HCT116 (cell line): ENCODE data around the gene THNSL1. TPM values are rescaled to one million over a fixed set of nuclear protein-coding genes. Genes with fewer than 3 reads are reported as not detected.
A peak's percentile ranks its signal among the peaks of the same experiment; 100 is the strongest.

Source experiments
- ATAC-seq: fragments of 200-7000 bp; cut with Tn5 transposase; 2 replicates; pipeline ENCODE4 v1.9.1; 2020; ENCODE audit warnings: mild to moderate bottlenecking, moderate library complexity
- BruUV-seq: library from RNA; stranded (reverse); fragments of 400-500 nt; replicated peaks from 2 replicates; lab custom pipeline; 2021; lab: Mats Ljungman, UMichigan
- CTCF ChIA-PET: fragments of 300-600 bp; sonication (Branson Sonifier 250); formaldehyde crosslinking; loops from one replicate; lab custom pipeline; 2021; ENCODE audit warnings: antibody characterized with exemption; lab: Charles Lee
- POLR2A ChIA-PET: fragments of 300-600, 350-600 bp; sonication (Branson Sonifier 250); formaldehyde crosslinking; loops from one replicate; lab custom pipeline; 2021; ENCODE audit warnings: antibody characterized with exemption; lab: Charles Lee
- RAD21 ChIA-PET, 2 experiments: fragments of 300-600 bp; sonication (Branson Sonifier 250); formaldehyde crosslinking; loops; one replicate each; lab custom pipeline; 2023; ENCODE audit warnings: low total read pairs in 2 of 2; ENCODE audit not compliant: uncharacterized antibody in 2 of 2, unreplicated experiment in 2 of 2, low non-redundant PET in 1 of 2; lab: Charles Lee
- DNase-seq: peaks from one replicate; pipeline ENCODE4 v3.0.0-alpha.2; 2010; ENCODE audit warnings: low read depth, low spot score
- H2AFZ ChIP-seq: fragments of 200-600 bp; shearing (Covaris generic), sonication (generic); 2 replicates; pipeline ENCODE4 v1.6.1; 2017; ENCODE audit warnings: low read depth, mixed run types, mixed read lengths, antibody characterized with exemption, low read length; ENCODE audit not compliant: poor library complexity, severe bottlenecking
- H3K27ac ChIP-seq: 2 replicates; pipeline ENCODE4 v1.5.1; 2012; ENCODE audit warnings: low read depth, low read length
- H3K27me3 ChIP-seq: fragments of 200-600 bp; sonication (generic); 2 replicates; pipeline ENCODE4 v1.6.1; 2016; ENCODE audit warnings: mixed run types, low read length, mixed read lengths; ENCODE audit not compliant: insufficient read depth
- H3K36me3 ChIP-seq, 2 experiments: fragments of 200-500 bp in 1 of 2; fragments of 200-600 bp in 1 of 2; sonication (Bioruptor generic) in 1 of 2; sonication (generic) in 1 of 2; 2 replicates each; pipeline versions ENCODE4 v1.5.1 to v1.6.1; 2014 to 2016; ENCODE audit warnings: low read length in 2 of 2, inconsistent platforms in 1 of 2, mixed read lengths in 1 of 2, mixed run types in 1 of 2; ENCODE audit not compliant: insufficient read depth in 2 of 2, control insufficient read depth in 1 of 2
- H3K4me1 ChIP-seq, 2 experiments: fragments of 200-600 bp in 1 of 2; sonication (generic) in 1 of 2; 2 replicates each; pipeline versions ENCODE4 v1.5.1 to v1.6.1; 2012 to 2017; ENCODE audit warnings: low read length in 2 of 2, inconsistent platforms in 1 of 2, mild to moderate bottlenecking in 1 of 2, mixed read lengths in 1 of 2, mixed run types in 1 of 2, moderate library complexity in 1 of 2; ENCODE audit not compliant: insufficient read depth in 2 of 2, control insufficient read depth in 1 of 2
- H3K4me2 ChIP-seq: fragments of 200-600 bp; sonication (generic); 2 replicates; pipeline ENCODE4 v1.6.1; 2017; ENCODE audit warnings: mixed run types, low read length, mixed read lengths
- H3K4me3 ChIP-seq, 2 experiments: fragments of 200-600 bp in 1 of 2; sonication (generic) in 1 of 2; replicated peaks in 1 of 2; 2 replicates each; pipeline ENCODE4 v1.5.1; 2011 to 2016; ENCODE audit warnings: low read length in 2 of 2, control low read depth in 1 of 2, low read depth in 1 of 2, mild to moderate bottlenecking in 1 of 2, mixed read lengths in 1 of 2, mixed run types in 1 of 2
- H3K79me2 ChIP-seq: fragments of 200-600 bp; sonication (generic); 2 replicates; pipeline ENCODE4 v1.6.1; 2017; ENCODE audit warnings: mild to moderate bottlenecking, mixed run types, low read length, moderate library complexity, mixed read lengths; ENCODE audit not compliant: insufficient read depth
- H3K9ac ChIP-seq: fragments of 200-600 bp; sonication (generic); 2 replicates; pipeline ENCODE4 v1.6.1; 2016; ENCODE audit warnings: low read length, mixed read lengths
- H3K9me2 ChIP-seq: fragments of 200-600 bp; sonication (generic), shearing (Covaris generic); 2 replicates; pipeline ENCODE4 v1.6.1; 2017; ENCODE audit warnings: mixed run types, mild to moderate bottlenecking, moderate library complexity; ENCODE audit not compliant: insufficient read depth
- H3K9me3 ChIP-seq, 2 experiments: fragments of 200-500 bp in 1 of 2; fragments of 200-600 bp in 1 of 2; sonication (Bioruptor generic) in 1 of 2; sonication (generic) in 1 of 2; 2 replicates each; pipeline ENCODE4 v1.6.1; 2014 to 2017; ENCODE audit warnings: low read length in 2 of 2, mixed read lengths in 2 of 2, inconsistent platforms in 1 of 2, low read depth in 1 of 2, mild to moderate bottlenecking in 1 of 2, mixed run types in 1 of 2, moderate library complexity in 1 of 2; ENCODE audit not compliant: control insufficient read depth in 1 of 2, insufficient read depth in 1 of 2
- H4K20me1 ChIP-seq: fragments of 200-600 bp; sonication (generic), shearing (Covaris generic); 2 replicates; pipeline ENCODE4 v1.6.1; 2017; ENCODE audit warnings: mixed run types, mild to moderate bottlenecking, moderate library complexity; ENCODE audit not compliant: insufficient read depth
- CTCF ChIP-seq, 3 experiments: fragments of 200-600 bp in 1 of 3; sonication (generic) in 1 of 3; IDR thresholded peaks in 2 of 3; conservative IDR thresholded peaks in 1 of 3; 2 replicates each; pipeline ENCODE4 v1.5.1; 2012 to 2017; ENCODE audit warnings: low read depth in 2 of 3, low read length in 2 of 3, antibody characterized with exemption in 1 of 3, borderline replicate concordance in 1 of 3, control low read depth in 1 of 3, mild to moderate bottlenecking in 1 of 3, mixed read lengths in 1 of 3, mixed run types in 1 of 3, moderate library complexity in 1 of 3; ENCODE audit not compliant: insufficient read depth in 1 of 3
- EGR1 ChIP-seq: IDR thresholded peaks from 2 replicates; pipeline ENCODE4 v1.6.1; 2012; ENCODE audit warnings: low read depth
- EZH2 ChIP-seq: fragments of 200-600 bp; sonication (generic); IDR thresholded peaks from 2 replicates; pipeline ENCODE4 v1.6.1; 2017; ENCODE audit warnings: antibody characterized with exemption, mixed run types
- SP1 ChIP-seq: IDR thresholded peaks from 2 replicates; pipeline ENCODE4 v1.6.1; 2012; ENCODE audit warnings: low read depth
- ZNF274 ChIP-seq: fragments of 200-500 bp; sonication (Bioruptor generic); IDR thresholded peaks from 2 replicates; pipeline ENCODE4 v1.6.1; 2014; ENCODE audit warnings: mild to moderate bottlenecking, low read depth, low read length, inconsistent platforms
- intact Hi-C: fragments of 100-400 bp; cut with micrococcal nuclease; formaldehyde crosslinking; loops from 2 replicates; pipeline ENCODE4 v1.10.0; 2022
- total RNA-seq: library from RNA; stranded (reverse); gene quantifications from one replicate; pipeline ENCODE4 v1.2.1, GENCODE V29; 2021; ENCODE audit not compliant: unreplicated experiment

THNSL1 gene
- total RNA-seq, 1 experiment from 2014 or later: 7.7 TPM

DNA sequence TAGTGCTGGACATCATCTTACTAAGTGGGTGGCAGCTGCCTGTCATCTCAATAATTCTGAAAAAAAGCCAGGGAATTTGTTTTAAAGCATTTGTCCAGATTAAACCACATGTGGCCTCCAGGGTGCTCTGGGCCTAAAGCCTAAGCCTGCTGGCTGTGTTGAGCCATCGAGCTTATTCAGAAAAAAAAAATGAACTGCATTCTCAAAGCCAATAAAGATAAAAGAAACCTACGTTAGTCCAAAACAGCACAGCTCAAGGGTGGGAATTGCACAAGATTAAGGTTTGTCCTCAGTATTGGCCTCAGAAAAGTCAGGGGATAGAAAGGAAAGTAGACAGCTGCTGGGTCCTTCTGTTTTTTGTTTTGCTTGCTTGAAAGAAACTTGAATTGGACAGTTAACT lies 41.4 kb upstream of the THNSL1 start:
- CTCF ChIA-PET: interaction anchor here (1.3 kb wide), 1 partner anchor 15 kb away, joined by 4 read pairs; no protein-coding TSS in a partner anchor

DNA sequence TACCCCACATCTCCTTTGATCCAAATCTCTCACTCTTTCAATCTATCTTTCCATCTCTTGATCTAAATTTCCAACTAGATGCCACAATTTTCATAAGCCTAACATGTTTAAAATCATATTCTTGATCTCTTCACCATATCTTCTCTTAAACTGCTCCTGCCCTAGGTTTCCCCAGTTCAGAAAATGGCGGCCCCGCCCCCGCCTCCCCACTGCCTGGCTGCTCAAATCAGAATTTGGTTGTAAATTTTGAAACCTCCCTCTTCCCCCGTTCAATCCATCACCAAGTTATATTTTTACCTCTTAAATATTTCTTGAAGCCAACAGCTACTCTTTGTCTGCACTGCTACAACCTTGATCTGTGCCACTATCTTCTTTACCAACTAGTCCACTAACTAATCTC lies 36.7 kb upstream of the THNSL1 start:
- Histone ChIP-seq H3K9me3 (no peaks in the 10 kb centered on the region), H3K9ac (no peak overlapping the region), H4K20me1 (no peaks in the 10 kb centered on the region), H2AFZ (no peak overlapping the region), H3K79me2 (no peaks in the 10 kb centered on the region), H3K4me3 (no peak overlapping the region), H3K27me3 (no peaks in the 10 kb centered on the region), H3K9me2 (no peaks in the 10 kb centered on the region), H3K4me2 (no peak overlapping the region), H3K27ac (no peak overlapping the region), H3K36me3 (no peaks in the 10 kb centered on the region), H3K4me1 (no peaks in the 10 kb centered on the region)
- no peak for ATAC-seq
- no peak for TF ChIP-seq EGR1
- no peak for TF ChIP-seq ZNF274
- TF ChIP-seq SP1: no peak
- no TSS peak for BruUV-seq
- ChIA-PET POLR2A (no interaction called here), RAD21 (no interaction called here), CTCF (no interaction called here)
- DNase-seq: no peak
- intact Hi-C loops: no loop called here

More for the DNA sequence above, 41.4 kb upstream of the THNSL1 start:
- DNase-seq: no peak
- TF ChIP-seq CTCF (IDR thresholded peaks at IDR 0.05 in 2 of 3, conservative IDR thresholded peaks at IDR 0.05 in 1 of 3; ENCODE audit: borderline replicate concordance in 1 of 3, insufficient read depth in 1 of 3, low read depth in 2 of 3, low read length in 2 of 3): 0 out of 6 replicates have a peak, but pooled peaks of 1 of the 3 experiments have one; percentile 8
- TF ChIP-seq EZH2: no peak
- TF ChIP-seq, all 23 proteins: peak for 1
- no peaks in the 10 kb centered on the region for H3K27me3 ChIP-seq
- H3K79me2 ChIP-seq: no peaks in the 10 kb centered on the region
- ChIA-PET RAD21 (no interaction called here), POLR2A (no interaction called here)
- H3K4me2 ChIP-seq: no peak overlapping the region
- no peak overlapping the region for H3K4me3 ChIP-seq
- no peak for ATAC-seq
- H3K36me3 ChIP-seq: no peaks in the 10 kb centered on the region
- intact Hi-C loops: no loop called here
- BruUV-seq: no TSS peak
- H3K9me2 ChIP-seq: no peaks in the 10 kb centered on the region
- no peak overlapping the region for H2AFZ ChIP-seq
- no peaks in the 10 kb centered on the region for H4K20me1 ChIP-seq
- no peaks in the 10 kb centered on the region for H3K4me1 ChIP-seq
- no peak overlapping the region for H3K27ac ChIP-seq
- H3K9ac ChIP-seq: no peak overlapping the region
- no peaks in the 10 kb centered on the region for H3K9me3 ChIP-seq
